C4-2B (cell line): Measurements from ENCODE around the gene RBL2.

Source experiments
- H3K27ac ChIP-seq: fragments of 450-650 bp; 2 replicates; pipeline ENCODE4 v1.5.1; 2017
- CTCF ChIP-seq: fragments of 450-650 bp; conservative IDR thresholded peaks from 2 replicates; pipeline ENCODE4 v1.5.1; 2017; ENCODE audit warnings: mild to moderate bottlenecking
- ZFX ChIP-seq: fragments of 450-650 bp; IDR thresholded peaks from 2 replicates; pipeline ENCODE4 v1.6.1; 2017

RBL2 gene

GRCh38 chr16:53453928-53454327 is 19.7 kb downstream of the RBL2 start:
- H3K27ac ChIP-seq, result no peak overlapping the region
- no peak for TF ChIP-seq CTCF
- TF ChIP-seq ZFX, result no peak

- TF ChIP-seq ZFX, result no peak
- no peak for TF ChIP-seq CTCF
Observed at GRCh38 chr16:53456625-53457024, 22.4 kb downstream of the RBL2 start.

GRCh38 chr16:53457670-53458069 is 23.4 kb downstream of the RBL2 start:
- H3K27ac ChIP-seq, result no peak overlapping the region

More at GRCh38 chr16:53456625-53457024, 22.4 kb downstream of the RBL2 start:
- H3K27ac ChIP-seq, result no peak overlapping the region

GRCh38 chr16:53458635-53459034 is 24.4 kb downstream of the RBL2 start:
- no peak overlapping the region for H3K27ac ChIP-seq

More at GRCh38 chr16:53457670-53458069, 23.4 kb downstream of the RBL2 start:
- no peak for TF ChIP-seq CTCF
- no peak for TF ChIP-seq ZFX

GRCh38 chr16:53465606-53466280 is 31.5 kb downstream of the RBL2 start:
- peak overlapping the region; percentile 70 for H3K27ac ChIP-seq

More at GRCh38 chr16:53458635-53459034, 24.4 kb downstream of the RBL2 start:
- TF ChIP-seq CTCF (no peak), ZFX (no peak)

GRCh38 chr16:53476867-53477266 is 42.6 kb downstream of the RBL2 start:
- no peak overlapping the region for H3K27ac ChIP-seq
- TF ChIP-seq ZFX (no peak), CTCF (no peak)

More at GRCh38 chr16:53465606-53466280, 31.5 kb downstream of the RBL2 start:
- TF ChIP-seq CTCF (no peak), ZFX (no peak)

- no peak overlapping the region for H3K27ac ChIP-seq
- no peak for TF ChIP-seq ZFX
- no peak for TF ChIP-seq CTCF
Observed at GRCh38 chr16:53478965-53479364, 44.7 kb downstream of the RBL2 start.
